ENCODE data around the gene GRIK4.

- TF ChIP-seq CTCF (IDR thresholded peaks at IDR 0.05) (no peak), POLR2AphosphoS5 (IDR thresholded peaks at IDR 0.05) (no peak)
These were observed 211.0 kb downstream of the GRIK4 start for GRCh38 chr11:120722524-120722923.
